CD4-positive, alpha-beta T cell (primary cell): ENCODE data around the gene CSNK1G1. TPM values are rescaled to one million over a fixed set of nuclear protein-coding genes. Genes with fewer than 3 reads are reported as not detected.
A peak's percentile ranks its signal among the peaks of the same experiment; 100 is the strongest.

ENCODE experiments used
- ATAC-seq: fragments of 200-7000 bp; cut with Tn5 transposase; one replicate; pipeline ENCODE4 v1.10.0; 2022; ENCODE audit warnings: mild to moderate bottlenecking; ENCODE audit not compliant: poor library complexity
- CTCF ChIA-PET: fragments of 350-600 bp; sonication (Branson Sonifier 250); formaldehyde crosslinking; loops from one replicate; lab custom pipeline; 2021; ENCODE audit warnings: antibody characterized with exemption, inconsistent platforms; lab: Charles Lee
- POLR2A ChIA-PET: fragments of 350-600 bp; sonication (Branson Sonifier 250); formaldehyde crosslinking; loops from one replicate; lab custom pipeline; 2021; ENCODE audit warnings: antibody characterized with exemption, inconsistent platforms; lab: Charles Lee
- DNase-seq, 14 experiments: peaks; one replicate each; pipeline ENCODE4 v3.0.0-alpha.2; 2013 to 2020; ENCODE audit warnings: mixed read lengths in 2 of 14
- H3K27ac ChIP-seq, 2 donors: one replicate each; pipeline versions ENCODE4 v1.5.1 to v1.7.0; 2013; ENCODE audit warnings: low read length in 2 of 2, low read depth in 1 of 2, mild to moderate bottlenecking in 1 of 2
- H3K27me3 ChIP-seq, 2 experiments: 1 replicate in 1 of 2; 2 replicates in 1 of 2; pipeline versions ENCODE4 v1.6.1 to v1.7.0; 2013; ENCODE audit warnings: low read length in 2 of 2, control low read depth in 1 of 2, mild to moderate bottlenecking in 1 of 2, moderate library complexity in 1 of 2; ENCODE audit not compliant: insufficient read depth in 2 of 2, control insufficient read depth in 1 of 2
- H3K36me3 ChIP-seq: one replicate; pipeline ENCODE4 v1.6.1; 2013; ENCODE audit warnings: low read length, control low read depth; ENCODE audit not compliant: insufficient read depth
- H3K4me1 ChIP-seq: one replicate; pipeline ENCODE4 v1.6.1; 2013; ENCODE audit warnings: low read length, control low read depth; ENCODE audit not compliant: insufficient read depth
- H3K4me3 ChIP-seq: one replicate; pipeline ENCODE4 v1.5.1; 2013; ENCODE audit warnings: mild to moderate bottlenecking, low read length, moderate library complexity
- H3K9me3 ChIP-seq, 2 experiments: 1 replicate in 1 of 2; 2 replicates in 1 of 2; pipeline versions ENCODE4 v1.6.1 to v1.7.0; 2013; ENCODE audit warnings: low read length in 2 of 2, mild to moderate bottlenecking in 2 of 2, control low read depth in 1 of 2, moderate library complexity in 1 of 2; ENCODE audit not compliant: control insufficient read depth in 1 of 2, insufficient read depth in 1 of 2
- H3K27ac Mint-ChIP-seq: one replicate; pipeline ENCODE4 v1.8.0; 2020; ENCODE audit warnings: mixed read lengths
- H3K27me3 Mint-ChIP-seq: one replicate; pipeline ENCODE4 v1.8.0; 2021; ENCODE audit warnings: mixed read lengths
- H3K36me3 Mint-ChIP-seq: one replicate; pipeline ENCODE4 v1.8.0; 2021; ENCODE audit warnings: low read depth, mixed read lengths
- H3K4me1 Mint-ChIP-seq: one replicate; pipeline ENCODE4 v1.8.0; 2021; ENCODE audit warnings: low read depth, mixed read lengths
- H3K4me3 Mint-ChIP-seq: one replicate; pipeline ENCODE4 v1.8.0; 2020; ENCODE audit warnings: mild to moderate bottlenecking, mixed read lengths
- H3K9me3 Mint-ChIP-seq: one replicate; pipeline ENCODE4 v1.8.0; 2020; ENCODE audit warnings: mixed read lengths
- intact Hi-C, 2 experiments: fragments of 100-400 bp; cut with DNase I in 1 of 2; cut with micrococcal nuclease in 1 of 2; formaldehyde crosslinking; loops; one replicate each; pipeline versions ENCODE4 v1.15.1 to v1.9.0; 2023 to 2025; cut with DNase I, micrococcal nuclease
- total RNA-seq, 174 experiments: library from RNA in 2 of 174; stranded (reverse) in 2 of 174; gene quantifications; one replicate each; pipeline ENCODE4 v1.2.3 and lab custom pipeline; 2021 to 2026
- TF ChIP-seq, protein P1 (sequence below): fragments of 200-600 bp; IDR thresholded peaks from one replicate; pipeline ENCODE4 v1.8.0; 2022; ENCODE audit warnings: antibody characterized with exemption, mild to moderate bottlenecking

The CSNK1G1 gene
- total RNA-seq, 2 experiments from 2014 or later = 12.2 to 13.7 TPM

- Mint-ChIP-seq H3K4me3 (peak overlapping the region; percentile 89), H3K9me3 (no peaks in the 10 kb centered on the region), H3K27me3 (no peaks in the 10 kb centered on the region), H3K4me1 (peaks cover 39% of the 10 kb centered on the region), H3K27ac (peak overlapping the region; percentile 44), H3K36me3 (peaks cover 19% of the 10 kb centered on the region)
- Histone ChIP-seq H3K36me3 (peaks cover 18% of the 10 kb centered on the region), H3K27ac (no peak overlapping the region), H3K4me3 (no peak overlapping the region), H3K9me3 (no peaks in the 10 kb centered on the region), H3K4me1 (peaks cover 43% of the 10 kb centered on the region), H3K27me3 (no peaks in the 10 kb centered on the region)
- intact Hi-C loops = loop anchor here in 1 of 2 experiments (5.0 to 10.0 kb wide), 5 partner anchors 190 to 740 kb away; partner anchors contain the start of genes CSNK1G1, HERC1 and PIF1
- TF ChIP-seq, protein P1, sequence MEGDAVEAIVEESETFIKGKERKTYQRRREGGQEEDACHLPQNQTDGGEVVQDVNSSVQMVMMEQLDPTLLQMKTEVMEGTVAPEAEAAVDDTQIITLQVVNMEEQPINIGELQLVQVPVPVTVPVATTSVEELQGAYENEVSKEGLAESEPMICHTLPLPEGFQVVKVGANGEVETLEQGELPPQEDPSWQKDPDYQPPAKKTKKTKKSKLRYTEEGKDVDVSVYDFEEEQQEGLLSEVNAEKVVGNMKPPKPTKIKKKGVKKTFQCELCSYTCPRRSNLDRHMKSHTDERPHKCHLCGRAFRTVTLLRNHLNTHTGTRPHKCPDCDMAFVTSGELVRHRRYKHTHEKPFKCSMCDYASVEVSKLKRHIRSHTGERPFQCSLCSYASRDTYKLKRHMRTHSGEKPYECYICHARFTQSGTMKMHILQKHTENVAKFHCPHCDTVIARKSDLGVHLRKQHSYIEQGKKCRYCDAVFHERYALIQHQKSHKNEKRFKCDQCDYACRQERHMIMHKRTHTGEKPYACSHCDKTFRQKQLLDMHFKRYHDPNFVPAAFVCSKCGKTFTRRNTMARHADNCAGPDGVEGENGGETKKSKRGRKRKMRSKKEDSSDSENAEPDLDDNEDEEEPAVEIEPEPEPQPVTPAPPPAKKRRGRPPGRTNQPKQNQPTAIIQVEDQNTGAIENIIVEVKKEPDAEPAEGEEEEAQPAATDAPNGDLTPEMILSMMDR = no peak
- ChIA-PET POLR2A (interaction anchor here (0.9 to 4.2 kb wide), 3 partner anchors 11 to 730 kb away, joined by 3 to 48 read pairs (median 9); no protein-coding TSS in a partner anchor), CTCF (interaction anchor here (1.5 kb wide), 1 partner anchor 10 kb away, joined by 6 read pairs; no protein-coding TSS in a partner anchor)
- ATAC-seq (no peak), DNase-seq (no peak)
Observed at GRCh38 chr15:64164436-64164835, 191.5 kb downstream of the CSNK1G1 start.

GRCh38 chr15:64163659-64164362 is 192.2 kb downstream of the CSNK1G1 start:
- H3K4me3 Mint-ChIP-seq = peak overlapping the region; percentile 89
- DNase-seq = peak in 1 of 14 experiments; percentile 31
- TF ChIP-seq, protein P1 = no peak
- peaks cover 41% of the 10 kb centered on the region for H3K4me1 Mint-ChIP-seq
- H3K27ac ChIP-seq = peak overlapping the region; percentile 77 to 80
- CTCF ChIA-PET = interaction anchor here (0.7 to 2.8 kb wide), 6 partner anchors 10 to 971 kb away, joined by 3 to 26 read pairs (median 4); partner anchors contain the start of genes SNX1 and TRIP4
- POLR2A ChIA-PET = interaction anchor here (0.6 to 4.2 kb wide), 19 partner anchors 8 to 1141 kb away, joined by 3 to 48 read pairs (median 5); partner anchors contain the start of genes CIAO2A, CSNK1G1, RNU5B-1 and SNX1
- H3K27ac Mint-ChIP-seq = peak overlapping the region; percentile 87
- H3K27me3 Mint-ChIP-seq = no peaks in the 10 kb centered on the region
- H3K36me3 Mint-ChIP-seq = peaks cover 25% of the 10 kb centered on the region
- no peaks in the 10 kb centered on the region for H3K9me3 Mint-ChIP-seq
- H3K4me3 ChIP-seq = peak overlapping the region; percentile 63
- H3K4me1 ChIP-seq = peaks cover 49% of the 10 kb centered on the region
- no peaks in the 10 kb centered on the region for H3K27me3 ChIP-seq
- H3K9me3 ChIP-seq = no peaks in the 10 kb centered on the region
- peaks cover 24% of the 10 kb centered on the region for H3K36me3 ChIP-seq
- intact Hi-C loops = loop anchor here (1.0 to 10.0 kb wide), 10 partner anchors 71 to 969 kb away; partner anchors contain the start of genes CSNK1G1 (in 2 of the 2), CIAO2A (in 1 of the 2), HERC1 (in 1 of the 2) and PDCD7 (in 1 of the 2)
- ATAC-seq = no peak

GRCh38 chr15:64162869-64163658 is 192.9 kb downstream of the CSNK1G1 start, which contains the start of gene PPIB:
Gene PPIB (minus strand): TSS chr15:64163022. CDS start chr15:64162986, 36 bp downstream.
- Histone ChIP-seq H3K27ac (peak within 1 kb of the TSS; percentile 77 to 80), H3K4me1 (peaks cover 57% of the 10 kb centered on the region), H3K27me3 (no peaks in the 10 kb centered on the region), H3K36me3 (peaks cover 32% of the 10 kb centered on the region), H3K9me3 (no peaks in the 10 kb centered on the region), H3K4me3 (peak within 1 kb of the TSS; percentile 77)
- peaks cover 32% of the 10 kb centered on the region for H3K36me3 Mint-ChIP-seq
- ChIA-PET POLR2A (interaction anchor here (0.6 to 4.2 kb wide), 22 partner anchors 9 to 1141 kb away, joined by 3 to 48 read pairs (median 4); partner anchors contain the start of genes CIAO2A, CSNK1G1, FBXL22 and RNU5B-1), CTCF (interaction anchor here (0.7 to 2.8 kb wide), 6 partner anchors 9 to 971 kb away, joined by 3 to 26 read pairs (median 4); partner anchors contain the start of genes SNX1 and TRIP4)
- H3K27ac Mint-ChIP-seq = peak within 1 kb of the TSS; percentile 87
- H3K4me1 Mint-ChIP-seq = peaks cover 48% of the 10 kb centered on the region
- no peaks in the 10 kb centered on the region for H3K27me3 Mint-ChIP-seq
- TF ChIP-seq, protein P1 = peak; percentile 42
- intact Hi-C loops = loop anchor here (1.0 to 10.0 kb wide), 10 partner anchors 70 to 970 kb away; partner anchors contain the start of genes CSNK1G1 (in 2 of the 2), CIAO2A (in 1 of the 2), HERC1 (in 1 of the 2) and PDCD7 (in 1 of the 2)
- peak within 1 kb of the TSS; percentile 89 for H3K4me3 Mint-ChIP-seq
- DNase-seq (peak; percentile 91 to 98 (median 96)), ATAC-seq (peak; percentile 92)
- no peaks in the 10 kb centered on the region for H3K9me3 Mint-ChIP-seq
